Endothelial cell of umbilical vein (primary cell): ENCODE results near the gene EIF4A3. TPM values are rescaled to one million over a fixed set of nuclear protein-coding genes. Genes with fewer than 3 reads are reported as not detected.

Experiments used
- BruUV-seq: library from RNA; stranded (reverse); fragments of 400-500 nt; replicated peaks from 2 replicates; lab custom pipeline; 2021; lab: Mats Ljungman, UMichigan
- CTCF ChIA-PET: fragments of 300-600, 350-600 bp; sonication (Branson Sonifier 250); formaldehyde crosslinking; loops from one replicate; lab custom pipeline; 2021; ENCODE audit warnings: antibody characterized with exemption, inconsistent platforms; lab: Charles Lee
- POLR2A ChIA-PET: fragments of 300-600, 350-600 bp; sonication (Branson Sonifier 250); formaldehyde crosslinking; loops from one replicate; lab custom pipeline; 2021; ENCODE audit warnings: antibody characterized with exemption, inconsistent platforms; lab: Charles Lee
- DNase-seq: peaks from one replicate; pipeline ENCODE4 v3.0.0-alpha.2; 2011; ENCODE audit warnings: low read depth, low spot score
- FAIRE-seq: peaks from 2 replicates; lab custom pipeline; 2011; peaks lifted over from hg19 to GRCh38; lab: Jason Lieb, UNC
- H2AFZ ChIP-seq: 2 replicates; pipeline ENCODE4 v1.6.0; 2012; ENCODE audit warnings: low read depth, low read length, control low read depth, inconsistent platforms
- H3K27ac ChIP-seq: 2 replicates; pipeline ENCODE4 v1.5.1; 2011; ENCODE audit warnings: low read depth, mild to moderate bottlenecking, control low read depth, low read length, moderate library complexity; ENCODE audit not compliant: insufficient read depth
- H3K27me3 ChIP-seq, 2 experiments: 2 replicates each; pipeline versions ENCODE4 v1.6.0 to v1.6.1; 2011; ENCODE audit warnings: low read length in 2 of 2, mixed read lengths in 1 of 2; ENCODE audit not compliant: control insufficient read depth in 2 of 2, insufficient read depth in 2 of 2
- H3K36me3 ChIP-seq, 2 experiments: 2 replicates in 1 of 2; 3 replicates in 1 of 2; pipeline ENCODE4 v1.5.1; 2011; ENCODE audit warnings: low read length in 2 of 2, mild to moderate bottlenecking in 1 of 2, moderate library complexity in 1 of 2; ENCODE audit not compliant: control insufficient read depth in 2 of 2, insufficient read depth in 2 of 2; ENCODE audit errors: extremely low read depth in 1 of 2
- H3K4me1 ChIP-seq: 3 replicates; pipeline ENCODE4 v1.5.1; 2011; ENCODE audit warnings: mild to moderate bottlenecking, low read length; ENCODE audit not compliant: control insufficient read depth, insufficient read depth; ENCODE audit errors: extremely low read depth
- H3K4me2 ChIP-seq: 2 replicates; pipeline ENCODE4 v1.6.1; 2011; ENCODE audit warnings: low read length, control low read depth, mixed read lengths; ENCODE audit not compliant: insufficient read depth
- H3K4me3 ChIP-seq, 3 experiments: fragments of 200-600 bp in 1 of 3; sonication (generic), shearing (Covaris generic) in 1 of 3; replicated peaks in 1 of 3; 2 replicates each; pipeline ENCODE4 v1.5.1; 2011 to 2016; ENCODE audit warnings: control low read depth in 3 of 3, low read length in 3 of 3, mild to moderate bottlenecking in 2 of 3, inconsistent platforms in 1 of 3, low read depth in 1 of 3, moderate library complexity in 1 of 3; ENCODE audit not compliant: insufficient read depth in 1 of 3
- H3K79me2 ChIP-seq: 2 replicates; pipeline ENCODE4 v1.6.0; 2012; ENCODE audit warnings: low read length, inconsistent platforms; ENCODE audit not compliant: control insufficient read depth, insufficient read depth
- H3K9ac ChIP-seq: replicated peaks from 2 replicates; pipeline ENCODE3; 2011; ENCODE audit warnings: low read length, control low read depth; ENCODE audit not compliant: insufficient read depth; ENCODE audit errors: extremely low read depth
- H3K9me1 ChIP-seq: replicated peaks from 3 replicates; pipeline ENCODE4 v1.6.0; 2011; ENCODE audit warnings: mild to moderate bottlenecking, low read length; ENCODE audit not compliant: control insufficient read depth, insufficient read depth; ENCODE audit errors: extremely low read depth
- H3K9me3 ChIP-seq: replicated peaks from 2 replicates; pipeline ENCODE4 v1.5.1; 2012; ENCODE audit warnings: low read length, inconsistent platforms; ENCODE audit not compliant: control insufficient read depth, insufficient read depth
- H4K20me1 ChIP-seq: replicated peaks from 2 replicates; pipeline ENCODE3; 2011; ENCODE audit warnings: mild to moderate bottlenecking, low read length; ENCODE audit not compliant: control insufficient read depth, insufficient read depth; ENCODE audit errors: extremely low read depth
- EZH2 ChIP-seq: IDR thresholded peaks from 2 replicates; pipeline ENCODE4 v1.6.1; 2012; ENCODE audit warnings: borderline replicate concordance, low read depth, mild to moderate bottlenecking, moderate library complexity, low read length, inconsistent platforms; ENCODE audit not compliant: severe bottlenecking
- FOS ChIP-seq: IDR thresholded peaks from 2 replicates; pipeline ENCODE4 v1.6.1; 2011; ENCODE audit warnings: mild to moderate bottlenecking, low read length, moderate library complexity, borderline replicate concordance; ENCODE audit not compliant: insufficient read depth
- GATA2 ChIP-seq: IDR thresholded peaks from 2 replicates; pipeline ENCODE4 v1.7.0; 2011; ENCODE audit warnings: low read depth, mild to moderate bottlenecking, moderate library complexity, mixed read lengths, low read length; ENCODE audit not compliant: insufficient read length, insufficient read depth
- JUN ChIP-seq: IDR thresholded peaks from 2 replicates; pipeline ENCODE4 v1.6.1; 2011; ENCODE audit warnings: borderline replicate concordance, low read depth; ENCODE audit not compliant: insufficient read length, insufficient read depth
- MYC ChIP-seq: IDR thresholded peaks from one replicate; pipeline ENCODE4 v1.6.1; 2011; ENCODE audit warnings: mild to moderate bottlenecking, low read depth, low read length
- POLR2A ChIP-seq: IDR thresholded peaks from 2 replicates; pipeline ENCODE4 v1.6.1; 2012; ENCODE audit warnings: low read depth, mild to moderate bottlenecking, control low read depth, low read length
- POLR2AphosphoS5 ChIP-seq: IDR thresholded peaks from 2 replicates; pipeline ENCODE4 v1.6.1; 2012; ENCODE audit warnings: low read depth, mild to moderate bottlenecking, control low read depth, low read length, moderate library complexity; ENCODE audit not compliant: insufficient read depth
- dilution Hi-C: fragments of 300-500 bp; cut with MboI; formaldehyde crosslinking; loops from one replicate; pipeline ENCODE4 v1.15.0; 2019; ENCODE audit warnings: low sequenced_read_pairs; ENCODE audit not compliant: extremely low pct_ligation_motif_present
- intact Hi-C: fragments of 100-400 bp; cut with micrococcal nuclease; formaldehyde crosslinking; loops from one replicate; pipeline ENCODE4 v1.10.0; 2022
- polyA plus RNA-seq, 4 experiments: library from polyadenylated mRNA; depleted of rRNA in 3 of 4; stranded (reverse) in 3 of 4; unstranded in 1 of 4; fragments of >200 nt; gene quantifications; 2 replicates each; pipeline versions ENCODE4 v1.2.1 to v1.2.3, GENCODE V29; 2011 to 2012; ENCODE audit warnings: missing spikeins in 1 of 4
- total RNA-seq: library from RNA; stranded (reverse); gene quantifications from 2 replicates; pipeline ENCODE4 v1.2.3, GENCODE V29; 2021
- TF ChIP-seq, protein P1 (sequence below), 2 donors: IDR thresholded peaks; 1 replicate in 1 of 2; 2 replicates in 1 of 2; pipeline ENCODE4 v1.5.1; 2011; ENCODE audit warnings: low read length in 2 of 2, mild to moderate bottlenecking in 2 of 2, moderate library complexity in 2 of 2, control low read depth in 1 of 2, inconsistent platforms in 1 of 2, low read depth in 1 of 2; ENCODE audit not compliant: insufficient read depth in 1 of 2; ENCODE audit errors: extremely low read depth in 1 of 2
- TF ChIP-seq, protein P2 (sequence below): IDR thresholded peaks from 2 replicates; pipeline ENCODE4 v1.6.1; 2011; ENCODE audit not compliant: insufficient read depth, insufficient read length

The EIF4A3 gene
- total and polyA plus RNA-seq, 2 donors (not counting 3 experiments of a cell fraction or from before 2014, with no cell fraction given), result 90.4 to 94.5 TPM

DNA sequence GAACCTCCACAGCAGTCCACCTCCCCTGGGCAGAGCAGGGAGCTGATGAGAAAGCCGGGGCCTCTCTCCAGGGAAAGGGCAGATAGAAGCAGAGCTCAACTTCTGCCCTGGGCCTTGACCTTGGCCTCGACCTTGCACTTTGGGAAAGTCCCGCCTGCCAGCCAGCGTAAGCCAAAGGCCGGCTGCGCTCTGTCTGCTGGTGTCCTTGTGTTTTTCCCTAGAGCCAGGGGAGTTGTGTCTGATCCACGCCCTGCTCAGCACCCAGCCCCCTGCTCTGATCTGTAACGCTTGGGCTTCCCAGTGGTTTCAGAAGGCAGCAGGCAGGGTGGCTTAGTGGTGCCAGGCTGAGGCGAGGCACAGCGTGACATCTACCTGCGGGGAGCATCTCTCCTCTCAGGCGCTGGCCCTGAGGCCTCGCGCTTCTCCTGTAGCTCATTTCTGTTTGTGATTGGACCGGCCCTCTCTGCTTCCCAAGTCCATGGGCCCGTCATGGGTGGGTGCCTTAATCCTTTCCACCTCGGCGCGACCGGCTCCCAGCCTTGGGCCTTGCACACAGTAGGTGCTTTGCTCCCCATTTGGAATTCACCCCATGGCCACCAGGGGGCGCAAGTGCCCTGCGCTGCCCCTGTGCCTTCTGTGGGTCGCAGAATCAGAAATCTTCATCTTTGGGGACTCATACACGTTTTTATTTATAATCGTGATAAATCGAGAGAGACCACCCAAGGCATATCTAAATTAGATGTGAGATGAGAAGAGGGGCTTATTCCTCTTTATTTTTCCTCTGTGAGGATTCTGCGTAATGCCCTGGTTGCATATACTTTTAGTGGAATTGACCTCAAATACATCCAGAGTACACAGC, 49.0 kb upstream of the EIF4A3 start:
- no peaks in the 10 kb centered on the region for H3K4me1 ChIP-seq
- peak; percentile 24 for DNase-seq
- no peak overlapping the region for H2AFZ ChIP-seq
- no peak for TF ChIP-seq JUN
- TF ChIP-seq, protein P1, sequence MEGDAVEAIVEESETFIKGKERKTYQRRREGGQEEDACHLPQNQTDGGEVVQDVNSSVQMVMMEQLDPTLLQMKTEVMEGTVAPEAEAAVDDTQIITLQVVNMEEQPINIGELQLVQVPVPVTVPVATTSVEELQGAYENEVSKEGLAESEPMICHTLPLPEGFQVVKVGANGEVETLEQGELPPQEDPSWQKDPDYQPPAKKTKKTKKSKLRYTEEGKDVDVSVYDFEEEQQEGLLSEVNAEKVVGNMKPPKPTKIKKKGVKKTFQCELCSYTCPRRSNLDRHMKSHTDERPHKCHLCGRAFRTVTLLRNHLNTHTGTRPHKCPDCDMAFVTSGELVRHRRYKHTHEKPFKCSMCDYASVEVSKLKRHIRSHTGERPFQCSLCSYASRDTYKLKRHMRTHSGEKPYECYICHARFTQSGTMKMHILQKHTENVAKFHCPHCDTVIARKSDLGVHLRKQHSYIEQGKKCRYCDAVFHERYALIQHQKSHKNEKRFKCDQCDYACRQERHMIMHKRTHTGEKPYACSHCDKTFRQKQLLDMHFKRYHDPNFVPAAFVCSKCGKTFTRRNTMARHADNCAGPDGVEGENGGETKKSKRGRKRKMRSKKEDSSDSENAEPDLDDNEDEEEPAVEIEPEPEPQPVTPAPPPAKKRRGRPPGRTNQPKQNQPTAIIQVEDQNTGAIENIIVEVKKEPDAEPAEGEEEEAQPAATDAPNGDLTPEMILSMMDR (IDR thresholded peaks at IDR 0.05; ENCODE audit: extremely low read depth in 1 of 2, insufficient read depth in 1 of 2, low read depth in 1 of 2, low read length in 2 of 2), result peak; percentile 89 to 92
- dilution Hi-C loops (no loop called here), intact Hi-C loops (loop anchor here (1.0 to 5.0 kb wide), 2 partner anchors 66 to 165 kb away; partner anchors contain the start of gene RNF213)
- H3K4me2 ChIP-seq, result no peak overlapping the region
- no peaks in the 10 kb centered on the region for H4K20me1 ChIP-seq
- POLR2A ChIA-PET, result no interaction called here
- FAIRE-seq, result peak; percentile 74
- H3K9me3 ChIP-seq, result no peaks in the 10 kb centered on the region
- CTCF ChIA-PET, result interaction anchor here (0.6 to 3.2 kb wide), 57 partner anchors 8 to 785 kb away, joined by 3 to 46 read pairs (median 6); partner anchors contain the start of genes ENDOV, GAA, RNF213 and SGSH
- H3K4me3 ChIP-seq, result no peak overlapping the region
- BruUV-seq, result no TSS peak
- no peak overlapping the region for H3K9ac ChIP-seq
- peaks cover 0 to 5% of the 10 kb centered on the region in 2 experiments for H3K27me3 ChIP-seq
- no peaks in the 10 kb centered on the region for H3K79me2 ChIP-seq
- no peak overlapping the region for H3K27ac ChIP-seq
- H3K36me3 ChIP-seq, result no peaks in the 10 kb centered on the region
- H3K9me1 ChIP-seq, result no peaks in the 10 kb centered on the region

DNA sequence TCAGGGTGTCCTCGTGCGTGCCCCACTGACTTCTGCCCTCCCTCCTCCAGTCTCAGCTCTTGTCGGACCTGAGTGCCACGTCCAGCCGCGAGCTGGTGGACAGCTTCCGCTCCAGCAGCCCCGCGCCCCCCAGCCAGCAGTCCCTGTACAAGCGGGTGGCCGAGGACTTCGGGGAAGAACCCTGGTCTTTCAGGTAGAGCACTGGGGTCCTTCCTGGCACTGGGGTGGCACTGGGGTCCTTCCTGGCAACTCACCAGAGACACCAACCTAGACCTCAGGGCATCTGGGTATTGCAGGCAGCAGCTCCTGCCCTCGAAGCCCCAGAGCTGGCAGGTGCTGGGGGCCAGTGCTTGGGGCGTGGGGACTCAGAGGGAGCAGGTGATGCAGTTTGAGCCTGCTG, 48.2 kb upstream of the EIF4A3 start:
- CTCF ChIA-PET, result interaction anchor here (0.6 to 3.2 kb wide), 38 partner anchors 8 to 697 kb away, joined by 3 to 46 read pairs (median 6); partner anchors contain the start of genes GAA, RNF213, SGSH and SLC26A11
- dilution Hi-C loops, result no loop called here
- Histone ChIP-seq H3K4me2 (no peak overlapping the region), H3K4me1 (no peaks in the 10 kb centered on the region), H4K20me1 (no peaks in the 10 kb centered on the region), H3K9me1 (no peaks in the 10 kb centered on the region), H3K4me3 (no peak overlapping the region), H2AFZ (no peak overlapping the region), H3K27ac (no peak overlapping the region), H3K79me2 (no peaks in the 10 kb centered on the region), H3K9me3 (no peaks in the 10 kb centered on the region), H3K27me3 (peaks cover 0 to 5% of the 10 kb centered on the region in 2 experiments), H3K9ac (no peak overlapping the region), H3K36me3 (no peaks in the 10 kb centered on the region)
- intact Hi-C loops, result loop anchor here (5.0 kb wide), 1 partner anchor 67 kb away; the partner anchor contains the start of gene RNF213
- no peak for TF ChIP-seq JUN
- no peak for TF ChIP-seq POLR2A
- TF ChIP-seq, protein P1 (IDR thresholded peaks at IDR 0.05; ENCODE audit: extremely low read depth in 1 of 2, insufficient read depth in 1 of 2, low read depth in 1 of 2, low read length in 2 of 2), result no peak
- TF ChIP-seq MYC, result no peak
- no peak for TF ChIP-seq GATA2
- TF ChIP-seq, protein P2, sequence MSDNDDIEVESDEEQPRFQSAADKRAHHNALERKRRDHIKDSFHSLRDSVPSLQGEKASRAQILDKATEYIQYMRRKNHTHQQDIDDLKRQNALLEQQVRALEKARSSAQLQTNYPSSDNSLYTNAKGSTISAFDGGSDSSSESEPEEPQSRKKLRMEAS, result no peak
- no peak for TF ChIP-seq EZH2
- no peak for TF ChIP-seq FOS
- TF ChIP-seq POLR2AphosphoS5, result no peak
- DNase-seq, result no peak
- BruUV-seq, result no TSS peak
- POLR2A ChIA-PET, result no interaction called here
- FAIRE-seq, result no peak
